Femur (tissue), 1 donor: ENCODE results near the gene FOSL1.

Experiments used
- DNase-seq: peaks from one replicate; pipeline ENCODE4 v3.0.0-alpha.2; 2017

Gene FOSL1

DNA sequence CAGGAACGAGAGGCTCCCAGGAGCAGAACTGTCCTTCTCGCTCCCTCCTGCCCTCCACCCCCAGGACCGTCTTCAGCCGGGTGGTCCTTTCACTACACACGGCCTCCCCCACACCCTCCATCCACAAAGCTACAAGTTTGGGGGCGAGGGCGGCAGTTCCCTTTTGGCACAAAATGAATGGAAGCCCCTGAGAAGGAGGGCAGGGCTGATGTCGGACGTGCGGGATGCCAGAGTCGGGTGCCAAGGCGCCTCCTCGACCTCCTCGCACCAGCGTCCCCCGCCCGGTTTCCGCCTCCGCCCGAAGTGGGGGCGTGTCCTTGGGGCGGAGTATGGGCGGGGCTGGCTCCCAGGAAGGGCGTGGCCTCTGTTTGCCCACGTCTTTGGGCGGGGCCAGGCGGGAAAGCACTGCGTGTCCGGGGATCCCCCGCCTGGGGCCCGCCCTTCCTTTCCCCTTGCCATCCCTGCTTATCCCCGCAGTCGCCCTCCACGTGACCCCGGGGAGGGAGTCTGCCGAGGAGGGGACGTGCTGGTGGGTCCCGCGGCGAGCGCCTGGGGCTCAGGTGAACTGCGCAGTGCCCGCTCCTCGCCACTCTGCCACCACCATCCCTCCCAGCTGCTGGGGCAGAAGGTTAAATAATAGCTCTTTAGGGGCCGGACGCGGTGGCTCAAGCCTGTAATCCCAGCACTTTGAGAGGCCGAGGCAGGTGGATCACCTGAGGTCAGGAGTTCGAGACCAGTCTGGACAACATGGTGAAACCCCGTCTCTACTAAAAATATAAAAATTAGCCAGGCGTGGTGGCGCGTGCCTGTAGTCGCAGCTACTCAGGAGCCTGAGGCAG is 26.7 kb downstream of the FOSL1 start:
- peak; percentile 96 for DNase-seq

DNA sequence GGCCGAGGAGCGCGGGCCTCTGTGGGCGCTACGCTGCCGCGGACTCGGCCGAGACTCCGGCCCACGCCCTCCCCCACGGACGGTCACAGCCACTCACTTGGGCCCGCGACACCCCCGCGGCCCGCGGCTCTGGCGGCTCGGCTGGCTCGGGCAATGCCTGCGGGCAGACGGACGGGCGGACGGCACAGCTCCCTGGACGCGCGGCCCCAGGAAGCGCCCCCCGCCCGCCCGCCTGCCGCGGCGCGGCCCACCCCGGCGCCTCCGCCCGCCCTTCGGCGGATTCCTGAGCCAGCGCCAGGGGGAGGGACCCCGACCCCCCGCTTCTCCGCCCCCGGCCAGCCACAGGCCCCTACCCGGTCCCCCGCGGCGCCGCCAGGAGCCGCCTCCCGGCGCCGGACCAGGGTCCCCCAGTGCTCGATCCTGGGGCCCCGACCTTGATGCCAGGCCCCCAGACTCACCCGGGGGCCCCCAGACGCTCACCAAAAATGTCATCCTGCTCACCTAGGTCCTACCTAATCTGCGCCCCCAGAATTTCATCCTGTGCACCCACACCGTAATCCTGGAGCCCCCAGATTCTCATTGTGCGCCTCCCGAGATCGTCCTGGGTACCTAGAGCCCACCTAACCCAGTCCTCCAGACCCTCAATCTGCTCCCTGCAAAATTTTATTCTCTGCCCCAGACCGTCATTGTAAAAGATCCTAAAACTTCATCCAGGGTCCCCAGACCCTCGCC is 27.4 kb downstream of the FOSL1 start, which contains the start of gene EFEMP2:
TSS of gene EFEMP2 (minus strand) at position 215 of the 732 bp plus-strand sequence. CDS start 446 bp downstream, outside the sequence.
- DNase-seq: peak; percentile 86

DNA sequence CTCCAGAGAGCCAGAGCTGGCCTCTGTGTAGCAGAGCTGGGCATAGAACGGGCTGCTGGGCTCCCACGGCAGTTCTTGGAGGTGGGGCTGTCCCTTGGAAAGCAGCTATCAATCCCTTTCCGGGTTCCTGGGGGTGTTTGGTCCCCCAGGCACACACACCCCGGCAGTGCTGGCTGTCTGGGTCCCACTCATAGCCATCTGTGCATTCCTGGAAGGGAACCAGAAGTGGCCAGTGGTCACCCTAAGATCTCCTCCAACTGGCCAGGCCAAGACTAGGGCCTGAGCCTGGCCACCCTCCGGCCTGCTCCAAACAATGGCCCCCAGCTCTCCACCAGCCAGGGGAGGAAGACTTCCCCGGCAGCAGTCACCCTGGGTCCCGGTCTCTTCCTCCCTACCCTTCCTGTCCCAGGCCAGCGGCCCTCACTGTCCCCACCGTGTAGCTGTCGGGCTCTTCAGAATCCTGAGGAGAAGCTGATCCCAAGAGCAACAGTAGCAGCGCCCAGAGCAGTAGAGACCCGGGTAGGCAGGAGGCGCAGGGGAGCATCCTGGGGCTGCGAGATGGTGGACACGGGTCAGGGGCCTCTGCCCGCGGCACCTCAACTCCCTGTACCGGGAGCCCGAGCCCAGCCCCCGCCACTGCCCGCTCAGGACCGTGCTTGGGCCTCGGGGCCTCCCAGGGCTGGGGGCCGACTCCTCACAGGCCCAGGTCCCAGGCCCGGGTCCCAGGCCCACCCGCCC is 28.2 kb downstream of the FOSL1 start:
- DNase-seq: no peak

DNA sequence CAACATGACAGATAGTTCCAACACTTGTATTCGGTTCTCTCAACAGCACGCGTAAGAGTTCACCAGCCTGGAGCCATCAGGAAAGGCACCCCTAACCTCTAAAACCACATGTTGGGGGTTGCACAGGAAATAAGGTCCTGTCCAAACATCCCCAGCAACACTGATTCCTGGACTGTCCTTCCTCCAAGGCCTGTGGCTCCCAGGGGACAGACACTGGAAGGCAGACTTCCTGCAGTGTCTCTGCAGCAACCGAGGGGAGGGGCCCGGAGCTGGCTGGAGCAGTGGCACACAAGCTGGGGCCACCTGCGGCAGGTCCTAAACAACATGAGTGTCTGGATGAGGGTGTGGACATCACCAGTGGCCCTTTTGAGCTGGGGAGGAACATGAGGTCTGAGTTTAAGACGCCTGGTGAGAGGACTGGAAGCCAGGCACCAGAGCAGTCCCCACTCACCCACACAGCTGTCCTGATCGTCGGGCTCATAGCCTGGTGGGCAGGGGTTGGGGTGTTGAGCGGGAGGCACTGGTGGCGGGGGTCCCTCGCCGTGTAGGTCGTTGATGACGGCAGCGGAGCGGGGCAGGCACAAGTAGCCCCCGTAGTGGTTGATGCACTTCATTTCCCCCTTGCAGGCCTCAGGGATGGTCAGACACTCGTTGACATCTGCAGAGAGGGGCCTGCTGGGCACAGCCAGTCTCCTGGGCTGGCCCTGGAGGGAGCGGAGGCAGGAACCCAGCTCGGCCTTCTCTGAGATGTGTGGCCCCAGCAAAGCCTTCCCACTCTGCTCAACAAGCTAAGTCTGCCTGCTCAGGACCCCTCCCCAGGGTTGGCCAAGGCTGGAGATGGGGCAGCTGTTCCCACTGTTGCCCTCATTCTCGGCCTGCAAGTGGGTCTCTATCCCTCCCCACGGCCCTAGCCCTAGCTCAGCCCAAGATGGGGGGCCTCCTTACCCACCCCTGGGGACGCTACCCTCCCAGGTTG is 29.2 kb downstream of the FOSL1 start:
- peak; percentile 69 for DNase-seq

DNA sequence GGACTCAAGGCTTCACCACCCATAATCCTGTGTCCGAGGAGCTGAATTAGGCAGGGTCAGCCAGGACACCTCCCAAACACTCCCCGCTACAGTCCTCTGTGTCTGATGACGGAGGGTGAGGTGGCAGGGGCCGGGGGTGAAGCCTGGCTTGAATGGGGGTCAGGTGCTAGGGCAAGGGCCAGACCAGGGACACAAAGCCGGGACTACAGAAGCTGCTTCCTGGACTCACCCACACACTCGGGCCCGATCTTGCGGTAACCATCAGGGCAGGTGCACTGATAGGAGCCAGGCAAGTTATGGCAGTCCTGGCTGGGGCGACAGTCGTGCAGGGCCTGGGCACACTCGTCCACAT is 29.9 kb downstream of the FOSL1 start:
- DNase-seq: no peak

DNA sequence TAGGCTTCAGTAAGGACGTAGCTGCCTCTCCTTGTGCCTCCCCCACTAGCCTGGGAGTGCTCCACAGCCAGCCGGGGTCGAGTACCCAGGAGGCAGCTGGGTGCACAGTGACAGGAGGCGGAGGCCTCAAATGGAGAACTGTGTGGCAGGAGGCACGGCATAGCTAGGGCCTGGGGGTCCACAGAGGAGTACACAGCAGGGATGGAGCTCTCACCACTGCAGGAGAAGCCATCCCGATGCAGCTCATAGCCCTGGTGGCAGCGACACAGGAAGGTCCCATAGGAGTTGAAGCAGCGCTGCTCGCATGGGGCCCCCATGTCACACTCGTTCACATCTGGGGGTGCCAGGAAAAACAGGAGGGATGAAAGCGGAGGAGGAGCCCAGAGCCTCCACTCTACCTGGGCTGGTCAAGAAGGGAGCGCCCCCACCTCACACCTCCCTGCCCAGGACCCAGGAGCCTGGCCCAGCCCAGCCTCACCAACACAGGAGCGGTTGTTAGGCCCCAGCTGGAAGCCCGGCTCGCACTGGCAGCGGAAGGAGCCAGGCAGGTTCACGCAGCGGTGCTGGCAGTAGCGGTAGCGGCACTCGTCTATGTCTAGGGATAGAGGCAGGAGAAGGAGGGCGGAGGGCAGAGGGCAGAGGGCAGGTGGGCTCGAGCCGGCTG is 30.4 kb downstream of the FOSL1 start:
- no peak for DNase-seq

DNA sequence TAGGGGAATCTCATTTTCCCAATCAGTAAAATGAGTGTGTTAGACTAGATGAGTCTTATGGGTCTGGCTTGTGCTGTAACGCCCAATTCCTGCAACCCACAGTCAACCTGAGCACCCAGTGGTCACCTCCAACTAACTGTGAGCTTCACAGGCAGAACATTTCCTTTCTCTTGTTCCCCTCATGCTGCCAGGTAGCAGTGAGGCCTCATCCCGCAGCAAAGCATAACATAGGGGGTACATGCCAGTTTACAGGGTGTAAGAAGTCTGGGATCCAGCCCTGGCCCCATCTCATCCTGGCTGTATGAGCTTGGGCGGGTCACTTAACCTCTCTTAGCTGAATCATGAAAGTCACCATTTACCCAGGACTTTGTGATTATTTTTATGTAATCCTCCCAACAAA is 31.3 kb downstream of the FOSL1 start:
- peak; percentile 8 for DNase-seq

DNA sequence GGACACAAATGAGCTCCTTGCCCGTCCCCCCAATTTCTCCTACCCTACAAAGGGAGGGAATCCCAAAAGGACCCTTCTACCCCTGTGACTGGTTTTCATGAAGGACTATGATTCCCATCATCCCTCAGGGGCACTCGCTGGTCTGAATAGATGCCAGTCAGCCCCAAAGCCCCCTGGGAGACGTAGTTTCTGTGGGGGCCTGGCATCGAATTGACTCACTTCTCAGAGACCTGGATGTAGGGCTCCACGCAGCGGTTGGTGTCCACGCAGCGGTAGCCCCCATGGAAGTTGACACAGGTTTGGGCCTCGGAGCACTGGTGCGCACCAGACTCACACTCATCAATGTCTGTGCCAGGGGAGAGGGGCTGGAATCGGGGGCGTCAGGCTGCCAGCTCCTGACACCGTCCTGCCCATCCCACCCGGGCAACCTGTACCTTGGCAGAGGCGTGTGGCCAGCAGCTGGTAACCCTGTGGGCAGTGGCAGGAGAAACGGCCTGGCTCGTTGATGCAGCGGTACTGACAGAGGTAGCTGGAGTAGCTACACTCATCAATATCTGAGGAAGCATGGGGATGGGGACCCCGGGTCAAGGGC is 32.0 kb downstream of the FOSL1 start:
- DNase-seq: peak; percentile 38

DNA sequence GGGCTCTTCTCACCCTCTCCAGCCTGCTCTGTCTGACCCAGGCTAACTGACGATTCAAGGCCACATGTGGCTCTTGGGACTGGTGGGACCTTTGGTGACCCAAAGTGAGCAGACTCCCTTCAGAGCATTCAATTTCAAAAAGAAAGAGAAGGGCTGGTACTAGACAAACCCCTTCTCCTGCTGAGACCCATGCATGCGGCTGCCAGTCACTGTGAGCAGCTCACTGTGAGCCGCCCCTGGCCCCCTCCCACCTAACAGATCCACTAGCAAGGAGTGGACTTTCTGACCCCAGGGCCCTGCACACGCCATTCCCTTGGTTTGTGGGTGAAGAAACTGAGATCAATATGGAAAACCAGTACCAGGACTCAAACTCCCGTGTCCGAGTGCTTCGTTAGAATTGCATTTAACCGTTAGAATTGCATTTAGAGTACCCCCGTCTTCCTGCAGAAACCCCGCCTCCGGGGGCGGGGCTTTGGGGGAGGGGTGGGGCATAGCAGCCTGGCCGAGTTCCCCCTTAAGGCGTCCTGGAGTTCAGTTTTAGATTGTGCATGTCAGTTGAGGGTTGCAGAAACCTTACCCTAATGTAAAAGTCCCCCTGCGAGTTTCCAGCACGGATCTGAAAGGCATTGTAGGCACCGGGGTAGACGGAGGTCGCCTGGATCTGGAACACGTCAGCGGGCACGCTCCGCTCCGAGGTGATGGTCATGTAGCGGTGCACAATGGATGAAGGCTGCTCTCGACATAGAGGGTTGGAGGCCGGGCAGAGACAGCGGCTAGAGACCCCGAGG is 32.7 kb downstream of the FOSL1 start:
- peak; percentile 46 for DNase-seq

DNA sequence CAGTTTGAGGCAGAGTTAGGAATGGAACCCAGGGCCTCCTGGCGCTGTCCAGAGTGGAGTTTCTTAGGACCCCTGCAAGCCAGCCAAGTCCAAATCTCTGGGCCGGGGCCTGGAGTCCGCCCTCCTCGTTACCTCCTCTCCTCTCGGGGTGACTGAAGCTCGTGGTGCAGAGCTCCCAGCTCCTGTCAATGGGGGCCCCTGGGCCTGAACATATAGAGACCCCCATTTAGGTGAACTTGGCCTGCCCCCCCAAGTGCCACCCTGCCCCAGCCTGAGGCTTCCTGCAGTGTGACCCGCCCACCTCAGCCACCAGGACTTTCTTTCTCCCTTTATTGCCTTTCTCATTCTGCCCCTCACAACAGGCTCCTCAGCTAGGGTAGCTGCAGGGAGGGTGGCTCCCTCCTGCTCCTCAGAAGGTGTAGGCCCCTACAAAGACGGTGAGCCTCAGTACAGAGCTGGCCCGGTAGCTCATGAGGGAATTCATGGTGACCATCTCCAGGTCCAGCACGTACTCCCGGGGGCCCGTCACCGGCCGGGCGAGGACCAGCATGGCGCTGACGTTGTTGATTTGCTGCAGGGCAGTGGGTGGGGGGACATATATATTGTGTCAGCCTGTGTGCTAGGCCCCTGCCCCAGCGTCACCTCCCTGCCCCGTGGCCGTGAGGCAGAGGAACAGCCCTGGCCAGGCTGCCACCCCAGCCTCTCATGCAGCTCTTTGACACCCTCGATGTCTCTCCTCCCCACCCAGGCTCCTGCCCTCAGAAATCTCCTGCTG is 33.5 kb downstream of the FOSL1 start:
- peak; percentile 19 for DNase-seq

DNA sequence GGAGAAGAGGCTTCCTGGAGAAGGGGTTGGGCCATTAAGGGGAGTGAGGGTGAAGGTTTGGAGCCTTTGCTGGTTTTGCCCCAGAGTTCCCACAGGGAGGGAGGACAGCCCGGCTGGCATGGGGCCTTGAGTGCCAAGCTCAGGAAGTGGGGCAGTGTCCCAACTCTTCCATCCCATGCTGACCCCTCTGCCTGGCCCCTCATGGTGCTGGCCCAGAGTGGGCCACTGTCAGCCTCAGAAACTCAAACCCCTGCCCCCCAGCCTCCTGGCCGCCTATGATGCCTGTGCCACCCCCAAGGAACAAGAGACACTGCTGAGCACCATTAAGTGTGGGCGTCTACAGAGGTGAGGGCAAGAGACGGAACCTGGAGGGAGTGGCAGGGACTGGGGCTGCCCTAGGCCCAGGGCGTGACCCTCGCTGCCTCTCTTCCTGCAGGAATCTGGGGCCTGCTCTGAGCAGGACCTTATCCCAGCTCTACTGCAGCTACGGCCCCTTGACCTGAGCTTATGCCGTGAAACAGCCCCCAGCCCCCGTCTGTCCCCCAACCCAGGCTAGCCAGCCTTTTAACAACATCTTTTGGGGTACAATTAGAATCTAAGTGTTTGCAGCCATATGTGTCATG is 34.5 kb downstream of the FOSL1 start:
- DNase-seq: peak; percentile 18

DNA sequence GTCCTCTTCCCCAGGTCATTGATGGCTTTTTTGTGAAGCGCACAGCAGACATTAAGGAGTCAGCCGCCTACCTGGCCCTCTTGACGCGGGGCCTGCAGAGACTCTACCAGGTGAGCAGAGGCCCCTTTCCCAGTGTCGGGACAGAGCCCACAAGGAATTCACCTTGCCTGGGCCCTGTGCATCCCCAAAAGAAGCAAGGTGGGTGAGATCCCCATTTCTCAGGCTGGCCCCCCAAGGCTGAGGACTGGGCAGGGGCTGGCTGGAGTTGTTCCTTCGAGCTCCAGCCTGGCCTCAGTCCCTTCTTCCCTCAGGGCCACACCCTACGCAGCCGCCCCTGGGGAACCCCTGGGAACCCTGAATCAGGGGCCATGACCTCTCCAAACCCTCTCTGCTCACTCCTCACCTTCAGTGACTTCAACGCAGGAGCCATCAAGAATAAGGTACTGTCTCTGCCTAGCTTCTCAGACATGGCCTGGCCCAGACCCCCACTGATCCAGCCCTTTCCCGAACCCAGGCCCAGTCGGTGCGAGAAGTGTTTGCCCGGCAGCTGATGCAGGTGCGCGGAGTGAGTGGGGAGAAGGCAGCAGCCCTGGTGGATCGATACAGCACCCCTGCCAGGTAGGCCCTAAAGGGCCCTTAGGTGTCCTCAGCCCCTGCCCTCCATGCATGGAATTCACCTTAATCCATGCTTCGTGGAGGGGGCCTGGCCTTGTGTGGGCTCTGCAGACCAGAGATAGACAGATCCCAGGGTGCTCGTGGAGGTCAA is 35.3 kb downstream of the FOSL1 start:
- DNase-seq: peak; percentile 29

DNA sequence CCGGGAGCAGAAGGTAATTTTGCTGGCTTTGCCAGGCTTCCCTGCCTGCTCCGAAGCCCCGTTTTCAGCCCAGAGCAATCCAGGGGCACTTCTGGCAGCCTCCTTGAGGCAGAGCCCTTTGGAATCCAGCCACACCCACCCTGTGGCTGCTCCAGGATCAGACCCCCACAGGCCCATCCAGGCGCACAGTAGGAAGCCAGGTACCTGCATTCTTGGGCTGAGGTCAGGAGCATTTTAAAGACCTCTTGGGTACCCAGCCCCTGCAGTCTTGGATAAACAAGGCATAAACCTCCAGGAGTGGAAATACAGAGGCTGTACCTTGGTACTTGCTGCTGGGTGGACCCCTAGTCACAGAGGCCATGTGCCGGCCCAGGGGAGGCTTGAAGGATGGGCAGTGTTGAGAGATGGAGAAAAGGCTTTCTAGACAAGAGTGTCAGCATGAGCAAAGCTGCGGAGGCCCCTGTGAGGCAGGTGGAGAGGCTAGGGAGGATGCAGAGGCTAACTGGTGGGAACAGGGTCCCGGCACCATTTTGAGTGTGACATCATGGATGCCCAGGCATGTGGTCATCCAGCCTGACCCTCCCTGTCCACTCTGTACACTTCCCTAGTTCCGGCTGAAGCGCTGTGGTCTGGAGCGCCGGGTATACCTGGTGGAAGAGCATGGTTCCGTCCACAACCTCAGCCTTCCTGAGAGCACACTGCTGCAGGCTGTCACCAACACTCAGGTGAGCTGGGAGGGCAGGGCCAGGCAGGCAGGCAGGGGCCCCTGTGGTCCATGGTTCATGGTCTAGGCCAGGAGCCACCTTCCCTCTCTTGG is 36.1 kb downstream of the FOSL1 start:
- DNase-seq: peak; percentile 36

DNA sequence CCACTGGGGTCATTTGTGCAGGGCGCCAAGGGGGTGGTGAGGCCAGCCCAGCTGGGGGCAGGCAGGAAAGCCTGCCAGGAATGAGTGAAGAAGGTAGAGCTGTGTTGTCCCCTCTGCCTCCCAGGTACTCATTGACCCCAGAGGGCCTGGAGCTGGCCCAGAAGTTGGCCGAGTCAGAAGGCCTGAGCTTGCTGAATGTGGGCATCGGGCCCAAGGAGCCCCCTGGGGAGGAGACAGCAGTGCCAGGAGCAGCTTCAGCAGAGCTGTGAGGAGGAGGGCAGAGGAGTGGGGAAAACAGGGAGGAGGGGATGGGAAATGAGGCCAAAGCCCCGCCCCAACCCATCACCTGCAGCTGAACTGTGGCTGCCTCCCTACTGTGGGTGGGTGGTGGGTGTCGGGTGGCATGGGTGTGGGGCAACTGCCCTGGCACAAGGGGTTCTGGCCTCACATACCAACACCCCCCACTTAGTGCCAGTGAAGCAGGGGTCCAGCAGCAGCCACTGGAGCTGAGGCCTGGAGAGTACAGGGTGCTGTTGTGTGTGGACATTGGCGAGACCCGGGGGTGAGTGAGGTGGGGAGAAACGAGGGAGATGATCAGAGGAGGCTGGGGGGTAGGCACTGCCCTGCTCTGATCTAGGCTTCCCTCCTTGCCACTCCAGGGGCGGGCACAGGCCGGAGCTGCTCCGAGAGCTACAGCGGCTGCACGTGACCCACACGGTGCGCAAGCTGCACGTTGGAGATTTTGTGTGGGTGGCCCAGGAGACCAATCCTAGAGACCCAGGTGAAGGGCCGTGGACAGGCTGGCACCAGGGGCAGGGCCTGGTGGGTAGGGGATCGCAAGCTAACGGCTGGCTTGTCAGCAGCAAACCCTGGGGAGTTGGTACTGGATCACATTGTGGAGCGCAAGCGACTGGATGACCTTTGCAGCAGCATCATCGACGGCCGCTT is 37.0 kb downstream of the FOSL1 start:
- peak; percentile 52 for DNase-seq

DNA sequence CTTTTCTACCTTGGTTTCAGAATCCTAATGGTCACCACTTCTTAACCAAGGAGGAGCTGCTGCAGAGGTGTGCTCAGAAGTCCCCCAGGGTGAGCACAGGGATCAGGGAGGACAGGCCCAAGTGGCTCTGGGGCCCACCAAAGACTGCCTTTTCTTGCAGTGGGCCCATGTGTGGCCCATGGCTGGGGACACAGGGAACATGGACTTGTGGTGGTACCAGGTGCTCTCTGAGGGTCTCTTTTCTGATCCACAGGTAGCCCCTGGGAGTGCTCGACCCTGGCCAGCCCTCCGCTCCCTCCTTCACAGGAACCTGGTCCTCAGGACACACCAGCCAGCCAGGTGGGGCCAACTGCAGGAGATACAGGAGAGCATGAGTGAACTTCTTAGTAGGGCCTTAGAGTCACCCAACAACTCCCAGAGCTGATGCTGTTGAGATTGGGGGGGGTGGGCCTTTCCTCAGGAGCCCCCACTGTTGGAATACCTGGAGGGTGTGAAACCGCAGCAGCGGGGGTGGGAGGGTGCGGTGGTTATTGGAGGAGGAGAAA is 37.9 kb downstream of the FOSL1 start:
- peak; percentile 31 for DNase-seq
